Common myeloid progenitor, CD34-positive (primary cell): ENCODE data around the gene RCAN3.
"Not testable (repeated sequence)": the region's sequence is repeated elsewhere in the genome, so short reads cannot be mapped to it uniquely, and the experiment has no call there.

ENCODE experiments used
- CTCF ChIA-PET: fragments of 350-600 bp; sonication (Branson Sonifier 250); formaldehyde crosslinking; loops from one replicate; lab custom pipeline; 2021; ENCODE audit warnings: antibody characterized with exemption; lab: Charles Lee
- POLR2A ChIA-PET: fragments of 350-600 bp; sonication (Branson Sonifier 250); formaldehyde crosslinking; loops from one replicate; lab custom pipeline; 2021; ENCODE audit warnings: antibody characterized with exemption; lab: Charles Lee
- DNase-seq, 3 donors: peaks; one replicate each; pipeline versions ENCODE4 v3.0.0 to v3.0.0-alpha.2; 2013
- H3K27ac ChIP-seq, 2 experiments: 1 replicate in 1 of 2; 2 replicates in 1 of 2; pipeline ENCODE4 v1.7.0; 2013; ENCODE audit warnings: inconsistent platforms in 2 of 2, low read length in 2 of 2, mild to moderate bottlenecking in 2 of 2, low read depth in 1 of 2, moderate library complexity in 1 of 2; ENCODE audit not compliant: severe bottlenecking in 2 of 2, insufficient read depth in 1 of 2, poor library complexity in 1 of 2
- H3K27me3 ChIP-seq, 5 experiments: replicated peaks in 2 of 5; 1 replicate in 3 of 5; 2 replicates in 2 of 5; pipeline versions ENCODE4 v1.6.1 to v1.7.0; 2013; ENCODE audit warnings: low read length in 4 of 5, mild to moderate bottlenecking in 2 of 5, moderate library complexity in 2 of 5, inconsistent platforms in 1 of 5; ENCODE audit not compliant: insufficient read depth in 5 of 5, control insufficient read depth in 4 of 5
- H3K36me3 ChIP-seq, 4 experiments: 1 replicate in 2 of 4; 2 replicates in 2 of 4; pipeline versions ENCODE4 v1.6.1 to v1.7.0; 2013; ENCODE audit warnings: low read length in 3 of 4, control low read depth in 1 of 4, mild to moderate bottlenecking in 1 of 4; ENCODE audit not compliant: control insufficient read depth in 4 of 4, insufficient read depth in 4 of 4
- H3K4me1 ChIP-seq, 4 experiments: 1 replicate in 3 of 4; 2 replicates in 1 of 4; pipeline versions ENCODE4 v1.6.1 to v1.7.1; 2013; ENCODE audit warnings: low read length in 3 of 4, mild to moderate bottlenecking in 3 of 4, control low read depth in 1 of 4, inconsistent platforms in 1 of 4, moderate library complexity in 1 of 4; ENCODE audit not compliant: control insufficient read depth in 4 of 4, insufficient read depth in 4 of 4; ENCODE audit errors: control extremely low read depth in 1 of 4
- H3K4me3 ChIP-seq, 7 experiments: 1 replicate in 4 of 7; 2 replicates in 3 of 7; pipeline versions ENCODE4 v1.5.1 to v1.7.0; 2013; ENCODE audit warnings: mild to moderate bottlenecking in 7 of 7, low read length in 6 of 7, moderate library complexity in 6 of 7, inconsistent platforms in 2 of 7, low read depth in 2 of 7, control low read depth in 1 of 7; ENCODE audit not compliant: insufficient read depth in 4 of 7, control insufficient read depth in 1 of 7; ENCODE audit errors: extremely low read depth in 1 of 7
- H3K9me3 ChIP-seq, 5 experiments: 1 replicate in 4 of 5; 2 replicates in 1 of 5; pipeline versions ENCODE4 v1.6.1 to v1.7.1; 2013; ENCODE audit warnings: low read length in 4 of 5, mild to moderate bottlenecking in 2 of 5, inconsistent platforms in 1 of 5, low read depth in 1 of 5, moderate library complexity in 1 of 5; ENCODE audit not compliant: control insufficient read depth in 4 of 5, insufficient read depth in 2 of 5; ENCODE audit errors: control extremely low read depth in 1 of 5
- WGBS: methylation state at CpG from one replicate; pipeline ENCODE4 v1.1.5; 2013; ENCODE audit not compliant: insufficient coverage; 5-methylcytosine and 5-hydroxymethylcytosine counted together

RCAN3 gene

GRCh38 chr1:24520282-24520681, 17.6 kb downstream of the RCAN3 start:
- no CpG with 5 or more reads among the region's 5 CpGs for WGBS
- H3K9me3 ChIP-seq, POLR2A ChIA-PET, H3K27ac ChIP-seq, H3K36me3 ChIP-seq, H3K4me1 ChIP-seq, DNase-seq, CTCF ChIA-PET, H3K4me3 ChIP-seq, H3K27me3 ChIP-seq: not testable (repeated sequence)

- Histone ChIP-seq H3K36me3 (no peaks in the 10 kb centered on the region), H3K27me3 (no peaks in the 10 kb centered on the region), H3K4me1 (no peaks in the 10 kb centered on the region), H3K4me3 (no peak overlapping the region), H3K27ac (no peak overlapping the region), H3K9me3 (no peaks in the 10 kb centered on the region)
- no peak for DNase-seq
- CTCF ChIA-PET, result interaction anchor here (0.7 to 3.5 kb wide), 7 partner anchors 9 to 61 kb away, joined by 3 to 13 read pairs (median 5); partner anchors contain the start of gene RCAN3
- WGBS, result 94% methylated on average over 4 of the region's 6 CpGs
- POLR2A ChIA-PET, result no interaction called here
Measured at GRCh38 chr1:24525606-24526005, 23.0 kb downstream of the RCAN3 start.

- Histone ChIP-seq H3K27ac (no peak overlapping the region), H3K4me3 (no peak overlapping the region), H3K9me3 (no peaks in the 10 kb centered on the region), H3K4me1 (no peaks in the 10 kb centered on the region), H3K36me3 (no peaks in the 10 kb centered on the region), H3K27me3 (no peaks in the 10 kb centered on the region)
- WGBS, result 93% methylated on average over 3 of the region's 7 CpGs
- POLR2A ChIA-PET, result no interaction called here
- CTCF ChIA-PET, result interaction anchor here (0.7 to 3.5 kb wide), 12 partner anchors 10 to 324 kb away, joined by 3 to 13 read pairs (median 4); partner anchors contain the start of gene RCAN3
- no peak for DNase-seq
Measured at GRCh38 chr1:24526045-24526444, 23.4 kb downstream of the RCAN3 start.

GRCh38 chr1:24526940-24527542, 24.4 kb downstream of the RCAN3 start:
- Histone ChIP-seq H3K27me3 (no peaks in the 10 kb centered on the region), H3K4me1 (no peaks in the 10 kb centered on the region), H3K36me3 (no peaks in the 10 kb centered on the region), H3K9me3 (no peaks in the 10 kb centered on the region), H3K27ac (no peak overlapping the region), H3K4me3 (no peak overlapping the region)
- ChIA-PET CTCF (interaction anchor here (0.7 to 3.5 kb wide), 13 partner anchors 9 to 325 kb away, joined by 3 to 13 read pairs (median 4); partner anchors contain the start of gene RCAN3), POLR2A (no interaction called here)
- peak; percentile 40 to 63 (median 57) for DNase-seq
- WGBS, result 84% methylated on average over 6 of the region's 8 CpGs

- DNase-seq, result no peak
- no peaks in the 10 kb centered on the region for H3K4me1 ChIP-seq
- H3K36me3 ChIP-seq, result peaks cover 0 to 2% (median 0%) of the 10 kb centered on the region in 4 experiments
- ChIA-PET POLR2A (no interaction called here), CTCF (interaction anchor here (0.7 to 3.5 kb wide), 4 partner anchors 13 to 58 kb away, joined by 3 to 13 read pairs (median 4); no protein-coding TSS in a partner anchor)
- no peak overlapping the region for H3K4me3 ChIP-seq
- no peaks in the 10 kb centered on the region for H3K9me3 ChIP-seq
- WGBS, result no CpG with 5 or more reads among the region's 2 CpGs
- no peaks in the 10 kb centered on the region for H3K27me3 ChIP-seq
- H3K27ac ChIP-seq, result no peak overlapping the region
Measured at GRCh38 chr1:24528744-24529143, 26.1 kb downstream of the RCAN3 start.

GRCh38 chr1:24529292-24529691, 26.7 kb downstream of the RCAN3 start:
- H3K27ac ChIP-seq, H3K27me3 ChIP-seq, DNase-seq, H3K36me3 ChIP-seq, H3K4me1 ChIP-seq, H3K9me3 ChIP-seq, H3K4me3 ChIP-seq: not testable (repeated sequence)
- ChIA-PET POLR2A (interaction anchor here (0.7 kb wide), 1 partner anchor 1325 kb away, joined by 7 read pairs; no protein-coding TSS in a partner anchor), CTCF (interaction anchor here (0.7 kb wide), 1 partner anchor 58 kb away, joined by 5 read pairs; no protein-coding TSS in a partner anchor)
- 100% methylated on average over 3 of the region's 7 CpGs for WGBS

- ChIA-PET CTCF (interaction anchor here (1.0 to 1.7 kb wide), 3 partner anchors 8 to 97 kb away, joined by 3 to 5 read pairs (median 4); no protein-coding TSS in a partner anchor), POLR2A (interaction anchor here (0.6 kb wide), 1 partner anchor 36 kb away, joined by 4 read pairs; no protein-coding TSS in a partner anchor)
- Histone ChIP-seq H3K9me3 (no peaks in the 10 kb centered on the region), H3K4me3 (peak overlapping the region in 1 of 7 experiments; percentile 23), H3K36me3 (peaks cover 0 to 7% (median 2%) of the 10 kb centered on the region in 4 experiments), H3K4me1 (peaks cover 11 to 17% (median 14%) of the 10 kb centered on the region in 4 experiments), H3K27ac (peak overlapping the region in 1 of 2 experiments; percentile 43), H3K27me3 (no peaks in the 10 kb centered on the region)
- peak; percentile 28 to 78 (median 67) for DNase-seq
- WGBS, result 87% methylated on average over 17 of the region's 21 CpGs
Measured at GRCh38 chr1:24535021-24535424, 32.4 kb downstream of the RCAN3 start.
